ENCODE data around the gene ENAH.

ENAH gene

GRCh38 chr1:225485226-225485625 lies 167.7 kb downstream of the ENAH start:
- Histone ChIP-seq H3K27ac (no peak overlapping the region), H3K9ac (no peak overlapping the region), H3K4me1 (ENCODE audit: low read depth, poor library complexity, severe bottlenecking) (no peaks in the 10 kb centered on the region), H2AFZ (ENCODE audit: low read depth) (no peak overlapping the region), H3K36me3 (ENCODE audit: insufficient read depth) (no peaks in the 10 kb centered on the region), H3K79me2 (ENCODE audit: insufficient read depth, low read depth) (no peaks in the 10 kb centered on the region), H3K4me2 (no peak overlapping the region), H3K4me3 (IDR thresholded peaks at IDR 0.05; ENCODE audit: insufficient read depth, low read depth, low read length) (no peak overlapping the region), H3K27me3 (ENCODE audit: insufficient read depth, low read depth) (no peaks in the 10 kb centered on the region), H4K20me1 (ENCODE audit: insufficient read depth) (no peaks in the 10 kb centered on the region)
- TF ChIP-seq CTCF (conservative IDR thresholded peaks at IDR 0.05; ENCODE audit: low read depth, low read length), result no peak

GRCh38 chr1:225484657-225485214 lies 168.2 kb downstream of the ENAH start:
- no peak overlapping the region for H3K4me3 ChIP-seq (IDR thresholded peaks at IDR 0.05; ENCODE audit: insufficient read depth, low read depth, low read length)
- no peaks in the 10 kb centered on the region for H4K20me1 ChIP-seq (ENCODE audit: insufficient read depth)
- H2AFZ ChIP-seq (ENCODE audit: low read depth), result no peak overlapping the region
- H3K9ac ChIP-seq, result no peak overlapping the region
- no peak overlapping the region for H3K27ac ChIP-seq
- no peak overlapping the region for H3K4me2 ChIP-seq
- no peaks in the 10 kb centered on the region for H3K4me1 ChIP-seq (ENCODE audit: low read depth, poor library complexity, severe bottlenecking)
- no peak for TF ChIP-seq CTCF (conservative IDR thresholded peaks at IDR 0.05; ENCODE audit: low read depth, low read length)
- no peaks in the 10 kb centered on the region for H3K27me3 ChIP-seq (ENCODE audit: insufficient read depth, low read depth)
- no peaks in the 10 kb centered on the region for H3K79me2 ChIP-seq (ENCODE audit: insufficient read depth, low read depth)
- no peaks in the 10 kb centered on the region for H3K36me3 ChIP-seq (ENCODE audit: insufficient read depth)

- no peak overlapping the region for H3K9ac ChIP-seq
- no peaks in the 10 kb centered on the region for H3K36me3 ChIP-seq (ENCODE audit: insufficient read depth)
- H2AFZ ChIP-seq (ENCODE audit: low read depth), result no peak overlapping the region
- no peak for TF ChIP-seq CTCF (conservative IDR thresholded peaks at IDR 0.05; ENCODE audit: low read depth, low read length)
- H4K20me1 ChIP-seq (ENCODE audit: insufficient read depth), result no peaks in the 10 kb centered on the region
- H3K4me1 ChIP-seq (ENCODE audit: low read depth, poor library complexity, severe bottlenecking), result no peaks in the 10 kb centered on the region
- no peak overlapping the region for H3K4me3 ChIP-seq (IDR thresholded peaks at IDR 0.05; ENCODE audit: insufficient read depth, low read depth, low read length)
- H3K27me3 ChIP-seq (ENCODE audit: insufficient read depth, low read depth), result no peaks in the 10 kb centered on the region
- no peak overlapping the region for H3K27ac ChIP-seq
- H3K79me2 ChIP-seq (ENCODE audit: insufficient read depth, low read depth), result no peaks in the 10 kb centered on the region
- no peak overlapping the region for H3K4me2 ChIP-seq
These were observed 168.9 kb downstream of the ENAH start for GRCh38 chr1:225483818-225484656.

GRCh38 chr1:225482421-225482950 lies 170.4 kb downstream of the ENAH start:
- Histone ChIP-seq H2AFZ (ENCODE audit: low read depth) (no peak overlapping the region), H3K79me2 (ENCODE audit: insufficient read depth, low read depth) (no peaks in the 10 kb centered on the region), H3K27me3 (ENCODE audit: insufficient read depth, low read depth) (no peaks in the 10 kb centered on the region), H3K4me2 (no peak overlapping the region), H3K4me3 (IDR thresholded peaks at IDR 0.05; ENCODE audit: insufficient read depth, low read depth, low read length) (no peak overlapping the region), H3K36me3 (ENCODE audit: insufficient read depth) (no peaks in the 10 kb centered on the region), H3K4me1 (ENCODE audit: low read depth, poor library complexity, severe bottlenecking) (no peaks in the 10 kb centered on the region), H4K20me1 (ENCODE audit: insufficient read depth) (no peaks in the 10 kb centered on the region), H3K9ac (no peak overlapping the region), H3K27ac (no peak overlapping the region)
- no peak for TF ChIP-seq CTCF (conservative IDR thresholded peaks at IDR 0.05; ENCODE audit: low read depth, low read length)

Measured in KMS-11 (cell line).